Endothelial cell of umbilical vein (primary cell): ENCODE data around the gene DEPDC4. TPM values are rescaled to one million over a fixed set of nuclear protein-coding genes. Genes with fewer than 3 reads are reported as not detected.

ENCODE experiments used
- BruUV-seq: library from RNA; stranded (reverse); fragments of 400-500 nt; replicated peaks from 2 replicates; lab custom pipeline; 2021; lab: Mats Ljungman, UMichigan
- CTCF ChIA-PET: fragments of 300-600, 350-600 bp; sonication (Branson Sonifier 250); formaldehyde crosslinking; loops from one replicate; lab custom pipeline; 2021; ENCODE audit warnings: antibody characterized with exemption, inconsistent platforms; lab: Charles Lee
- POLR2A ChIA-PET: fragments of 300-600, 350-600 bp; sonication (Branson Sonifier 250); formaldehyde crosslinking; loops from one replicate; lab custom pipeline; 2021; ENCODE audit warnings: antibody characterized with exemption, inconsistent platforms; lab: Charles Lee
- DNase-seq: peaks from one replicate; pipeline ENCODE4 v3.0.0-alpha.2; 2011; ENCODE audit warnings: low read depth, low spot score
- FAIRE-seq: peaks from 2 replicates; lab custom pipeline; 2011; peaks lifted over from hg19 to GRCh38; lab: Jason Lieb, UNC
- H2AFZ ChIP-seq: 2 replicates; pipeline ENCODE4 v1.6.0; 2012; ENCODE audit warnings: low read depth, low read length, control low read depth, inconsistent platforms
- H3K27ac ChIP-seq: 2 replicates; pipeline ENCODE4 v1.5.1; 2011; ENCODE audit warnings: low read depth, mild to moderate bottlenecking, control low read depth, low read length, moderate library complexity; ENCODE audit not compliant: insufficient read depth
- H3K27me3 ChIP-seq, 2 experiments: 2 replicates each; pipeline versions ENCODE4 v1.6.0 to v1.6.1; 2011; ENCODE audit warnings: low read length in 2 of 2, mixed read lengths in 1 of 2; ENCODE audit not compliant: control insufficient read depth in 2 of 2, insufficient read depth in 2 of 2
- H3K36me3 ChIP-seq, 2 experiments: 2 replicates in 1 of 2; 3 replicates in 1 of 2; pipeline ENCODE4 v1.5.1; 2011; ENCODE audit warnings: low read length in 2 of 2, mild to moderate bottlenecking in 1 of 2, moderate library complexity in 1 of 2; ENCODE audit not compliant: control insufficient read depth in 2 of 2, insufficient read depth in 2 of 2; ENCODE audit errors: extremely low read depth in 1 of 2
- H3K4me1 ChIP-seq: 3 replicates; pipeline ENCODE4 v1.5.1; 2011; ENCODE audit warnings: mild to moderate bottlenecking, low read length; ENCODE audit not compliant: control insufficient read depth, insufficient read depth; ENCODE audit errors: extremely low read depth
- H3K4me2 ChIP-seq: 2 replicates; pipeline ENCODE4 v1.6.1; 2011; ENCODE audit warnings: low read length, control low read depth, mixed read lengths; ENCODE audit not compliant: insufficient read depth
- H3K4me3 ChIP-seq, 3 experiments: fragments of 200-600 bp in 1 of 3; sonication (generic), shearing (Covaris generic) in 1 of 3; replicated peaks in 1 of 3; 2 replicates each; pipeline ENCODE4 v1.5.1; 2011 to 2016; ENCODE audit warnings: control low read depth in 3 of 3, low read length in 3 of 3, mild to moderate bottlenecking in 2 of 3, inconsistent platforms in 1 of 3, low read depth in 1 of 3, moderate library complexity in 1 of 3; ENCODE audit not compliant: insufficient read depth in 1 of 3
- H3K79me2 ChIP-seq: 2 replicates; pipeline ENCODE4 v1.6.0; 2012; ENCODE audit warnings: low read length, inconsistent platforms; ENCODE audit not compliant: control insufficient read depth, insufficient read depth
- H3K9ac ChIP-seq: replicated peaks from 2 replicates; pipeline ENCODE3; 2011; ENCODE audit warnings: low read length, control low read depth; ENCODE audit not compliant: insufficient read depth; ENCODE audit errors: extremely low read depth
- H3K9me1 ChIP-seq: replicated peaks from 3 replicates; pipeline ENCODE4 v1.6.0; 2011; ENCODE audit warnings: mild to moderate bottlenecking, low read length; ENCODE audit not compliant: control insufficient read depth, insufficient read depth; ENCODE audit errors: extremely low read depth
- H3K9me3 ChIP-seq: replicated peaks from 2 replicates; pipeline ENCODE4 v1.5.1; 2012; ENCODE audit warnings: low read length, inconsistent platforms; ENCODE audit not compliant: control insufficient read depth, insufficient read depth
- H4K20me1 ChIP-seq: replicated peaks from 2 replicates; pipeline ENCODE3; 2011; ENCODE audit warnings: mild to moderate bottlenecking, low read length; ENCODE audit not compliant: control insufficient read depth, insufficient read depth; ENCODE audit errors: extremely low read depth
- EZH2 ChIP-seq: IDR thresholded peaks from 2 replicates; pipeline ENCODE4 v1.6.1; 2012; ENCODE audit warnings: borderline replicate concordance, low read depth, mild to moderate bottlenecking, moderate library complexity, low read length, inconsistent platforms; ENCODE audit not compliant: severe bottlenecking
- FOS ChIP-seq: IDR thresholded peaks from 2 replicates; pipeline ENCODE4 v1.6.1; 2011; ENCODE audit warnings: mild to moderate bottlenecking, low read length, moderate library complexity, borderline replicate concordance; ENCODE audit not compliant: insufficient read depth
- GATA2 ChIP-seq: IDR thresholded peaks from 2 replicates; pipeline ENCODE4 v1.7.0; 2011; ENCODE audit warnings: low read depth, mild to moderate bottlenecking, moderate library complexity, mixed read lengths, low read length; ENCODE audit not compliant: insufficient read length, insufficient read depth
- JUN ChIP-seq: IDR thresholded peaks from 2 replicates; pipeline ENCODE4 v1.6.1; 2011; ENCODE audit warnings: borderline replicate concordance, low read depth; ENCODE audit not compliant: insufficient read length, insufficient read depth
- MYC ChIP-seq: IDR thresholded peaks from one replicate; pipeline ENCODE4 v1.6.1; 2011; ENCODE audit warnings: mild to moderate bottlenecking, low read depth, low read length
- POLR2A ChIP-seq: IDR thresholded peaks from 2 replicates; pipeline ENCODE4 v1.6.1; 2012; ENCODE audit warnings: low read depth, mild to moderate bottlenecking, control low read depth, low read length
- POLR2AphosphoS5 ChIP-seq: IDR thresholded peaks from 2 replicates; pipeline ENCODE4 v1.6.1; 2012; ENCODE audit warnings: low read depth, mild to moderate bottlenecking, control low read depth, low read length, moderate library complexity; ENCODE audit not compliant: insufficient read depth
- dilution Hi-C: fragments of 300-500 bp; cut with MboI; formaldehyde crosslinking; loops from one replicate; pipeline ENCODE4 v1.15.0; 2019; ENCODE audit warnings: low sequenced_read_pairs; ENCODE audit not compliant: extremely low pct_ligation_motif_present
- intact Hi-C: fragments of 100-400 bp; cut with micrococcal nuclease; formaldehyde crosslinking; loops from one replicate; pipeline ENCODE4 v1.10.0; 2022
- polyA plus RNA-seq, 4 experiments: library from polyadenylated mRNA; depleted of rRNA in 3 of 4; stranded (reverse) in 3 of 4; unstranded in 1 of 4; fragments of >200 nt; gene quantifications; 2 replicates each; pipeline versions ENCODE4 v1.2.1 to v1.2.3, GENCODE V29; 2011 to 2012; ENCODE audit warnings: missing spikeins in 1 of 4
- small RNA-seq: library from RNA; depleted of rRNA; stranded (forward); fragments of <200 nt; gene quantifications from one replicate; pipeline ENCODE3, GENCODE V24; 2012; ENCODE audit warnings: low replicate concordance, low read depth; ENCODE audit not compliant: insufficient read depth, insufficient read length
- total RNA-seq: library from RNA; stranded (reverse); gene quantifications from 2 replicates; pipeline ENCODE4 v1.2.3, GENCODE V29; 2021
- TF ChIP-seq, protein P1 (sequence below), 2 donors: IDR thresholded peaks; 1 replicate in 1 of 2; 2 replicates in 1 of 2; pipeline ENCODE4 v1.5.1; 2011; ENCODE audit warnings: low read length in 2 of 2, mild to moderate bottlenecking in 2 of 2, moderate library complexity in 2 of 2, control low read depth in 1 of 2, inconsistent platforms in 1 of 2, low read depth in 1 of 2; ENCODE audit not compliant: insufficient read depth in 1 of 2; ENCODE audit errors: extremely low read depth in 1 of 2
- TF ChIP-seq, protein P2 (sequence below): IDR thresholded peaks from 2 replicates; pipeline ENCODE4 v1.6.1; 2011; ENCODE audit not compliant: insufficient read depth, insufficient read length

DEPDC4 gene
- total and polyA plus RNA-seq, 2 donors (not counting 3 experiments of a cell fraction or from before 2014, with no cell fraction given): 0.15 to 0.66 TPM

DNA sequence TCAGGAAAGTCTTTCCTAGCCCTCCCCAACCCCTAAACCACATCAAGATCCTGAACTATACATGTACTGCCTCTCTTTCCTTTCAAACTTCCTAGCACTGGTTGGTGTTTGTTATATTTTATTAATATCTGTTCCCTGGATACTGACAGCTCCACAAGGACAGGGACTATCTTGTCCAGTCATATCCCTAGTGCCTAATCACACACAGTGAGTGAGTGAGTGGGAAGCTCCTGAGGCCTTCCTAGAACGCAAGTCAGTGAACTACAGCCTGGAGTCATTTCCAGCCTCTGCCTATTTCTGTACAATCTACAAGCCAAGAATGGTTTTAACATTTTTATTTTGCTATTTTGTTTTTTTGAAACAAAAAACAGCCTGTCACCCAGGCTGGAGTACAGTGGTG lies 73.8 kb downstream of the DEPDC4 start:
- dilution Hi-C loops: no loop called here
- H4K20me1 ChIP-seq: no peaks in the 10 kb centered on the region
- no peaks in the 10 kb centered on the region for H3K4me1 ChIP-seq
- H3K4me3 ChIP-seq: no peak overlapping the region
- H3K36me3 ChIP-seq: no peaks in the 10 kb centered on the region
- no peak overlapping the region for H3K4me2 ChIP-seq
- FAIRE-seq (no peak), DNase-seq (no peak)
- TF ChIP-seq JUN (no peak), POLR2A (no peak), MYC (no peak), FOS (no peak), POLR2AphosphoS5 (no peak), EZH2 (no peak), GATA2 (no peak)
- TF ChIP-seq, protein P1, sequence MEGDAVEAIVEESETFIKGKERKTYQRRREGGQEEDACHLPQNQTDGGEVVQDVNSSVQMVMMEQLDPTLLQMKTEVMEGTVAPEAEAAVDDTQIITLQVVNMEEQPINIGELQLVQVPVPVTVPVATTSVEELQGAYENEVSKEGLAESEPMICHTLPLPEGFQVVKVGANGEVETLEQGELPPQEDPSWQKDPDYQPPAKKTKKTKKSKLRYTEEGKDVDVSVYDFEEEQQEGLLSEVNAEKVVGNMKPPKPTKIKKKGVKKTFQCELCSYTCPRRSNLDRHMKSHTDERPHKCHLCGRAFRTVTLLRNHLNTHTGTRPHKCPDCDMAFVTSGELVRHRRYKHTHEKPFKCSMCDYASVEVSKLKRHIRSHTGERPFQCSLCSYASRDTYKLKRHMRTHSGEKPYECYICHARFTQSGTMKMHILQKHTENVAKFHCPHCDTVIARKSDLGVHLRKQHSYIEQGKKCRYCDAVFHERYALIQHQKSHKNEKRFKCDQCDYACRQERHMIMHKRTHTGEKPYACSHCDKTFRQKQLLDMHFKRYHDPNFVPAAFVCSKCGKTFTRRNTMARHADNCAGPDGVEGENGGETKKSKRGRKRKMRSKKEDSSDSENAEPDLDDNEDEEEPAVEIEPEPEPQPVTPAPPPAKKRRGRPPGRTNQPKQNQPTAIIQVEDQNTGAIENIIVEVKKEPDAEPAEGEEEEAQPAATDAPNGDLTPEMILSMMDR (IDR thresholded peaks at IDR 0.05; ENCODE audit: extremely low read depth in 1 of 2, insufficient read depth in 1 of 2, low read depth in 1 of 2, low read length in 2 of 2): no peak
- TF ChIP-seq, protein P2, sequence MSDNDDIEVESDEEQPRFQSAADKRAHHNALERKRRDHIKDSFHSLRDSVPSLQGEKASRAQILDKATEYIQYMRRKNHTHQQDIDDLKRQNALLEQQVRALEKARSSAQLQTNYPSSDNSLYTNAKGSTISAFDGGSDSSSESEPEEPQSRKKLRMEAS: no peak
- no peaks in the 10 kb centered on the region for H3K9me3 ChIP-seq
- H2AFZ ChIP-seq: no peak overlapping the region
- H3K79me2 ChIP-seq: no peaks in the 10 kb centered on the region
- BruUV-seq: no TSS peak
- POLR2A ChIA-PET: no interaction called here
- peaks cover 0 to 3% of the 10 kb centered on the region in 2 experiments for H3K27me3 ChIP-seq
- CTCF ChIA-PET: no interaction called here
- H3K9ac ChIP-seq: no peak overlapping the region
- H3K27ac ChIP-seq: no peak overlapping the region
- intact Hi-C loops: no loop called here
- H3K9me1 ChIP-seq: no peaks in the 10 kb centered on the region

Small RNAs within 50 kb of the gene (small RNA-seq; reads per million reads assigned to genes)
- gene RF00019: not detected

Other genes starting within 250 kb of the DEPDC4 start
- gene BLTP3B, start 124.2 kb downstream of the DEPDC4 start, total RNA-seq: 16.0 and 17.9 TPM in 2 replicates
- gene BLTP3B, start 124.2 kb downstream of the DEPDC4 start, polyA plus RNA-seq: 4.1 and 5.4 TPM in 2 replicates
- 23.2 and 24.7 TPM in 2 replicates for gene ACTR6, start 66.3 kb downstream of the DEPDC4 start, total RNA-seq
- gene ACTR6, start 66.3 kb downstream of the DEPDC4 start, polyA plus RNA-seq: 4.8 and 7.5 TPM in 2 replicates
- gene SCYL2, start 98 bp upstream of the DEPDC4 start, total RNA-seq: 41.4 and 41.6 TPM in 2 replicates
- gene SCYL2, start 98 bp upstream of the DEPDC4 start, polyA plus RNA-seq: 10.2 and 12.5 TPM in 2 replicates
- not detected in 2 replicates for gene SLC17A8, start 90.0 kb upstream of the DEPDC4 start, total RNA-seq
- gene SLC17A8, start 90.0 kb upstream of the DEPDC4 start, polyA plus RNA-seq: not detected in 2 replicates
- gene NR1H4, start 206.8 kb upstream of the DEPDC4 start, total RNA-seq: not detected in 2 replicates
- gene NR1H4, start 206.8 kb upstream of the DEPDC4 start, polyA plus RNA-seq: not detected in 2 replicates